Duodenal mucosa (tissue), 2 donors: Measurements from ENCODE around the gene ZNF813.
"Not testable (repeated sequence)": the region's sequence is repeated elsewhere in the genome, so short reads cannot be mapped to it uniquely, and the experiment has no call there.

ENCODE experiments used
- H3K27ac ChIP-seq: one replicate; pipeline ENCODE4 v1.7.0; 2013; ENCODE audit warnings: low read depth, low read length
- H3K27me3 ChIP-seq, 2 donors: one replicate each; pipeline ENCODE4 v1.7.0; 2013; ENCODE audit warnings: low read length in 2 of 2, control low read depth in 1 of 2; ENCODE audit not compliant: insufficient read depth in 2 of 2, control insufficient read depth in 1 of 2
- H3K36me3 ChIP-seq, 2 donors: one replicate each; pipeline ENCODE4 v1.7.0; 2013; ENCODE audit warnings: low read length in 2 of 2, control low read depth in 1 of 2; ENCODE audit not compliant: insufficient read depth in 2 of 2, control insufficient read depth in 1 of 2
- H3K4me1 ChIP-seq, 2 donors: one replicate each; pipeline ENCODE4 v1.7.0; 2013; ENCODE audit warnings: low read length in 2 of 2, control low read depth in 1 of 2; ENCODE audit not compliant: insufficient read depth in 2 of 2, control insufficient read depth in 1 of 2
- H3K4me3 ChIP-seq, 2 donors: one replicate each; pipeline ENCODE4 v1.7.0; 2013; ENCODE audit warnings: low read length in 2 of 2, low read depth in 1 of 2
- H3K9ac ChIP-seq, 2 donors: one replicate each; pipeline ENCODE4 v1.7.0; 2013; ENCODE audit warnings: low read length in 2 of 2, low read depth in 1 of 2
- H3K9me3 ChIP-seq, 2 donors: one replicate each; pipeline ENCODE4 v1.7.0; 2013; ENCODE audit warnings: low read length in 2 of 2, control low read depth in 1 of 2; ENCODE audit not compliant: control insufficient read depth in 1 of 2

The ZNF813 gene

DNA sequence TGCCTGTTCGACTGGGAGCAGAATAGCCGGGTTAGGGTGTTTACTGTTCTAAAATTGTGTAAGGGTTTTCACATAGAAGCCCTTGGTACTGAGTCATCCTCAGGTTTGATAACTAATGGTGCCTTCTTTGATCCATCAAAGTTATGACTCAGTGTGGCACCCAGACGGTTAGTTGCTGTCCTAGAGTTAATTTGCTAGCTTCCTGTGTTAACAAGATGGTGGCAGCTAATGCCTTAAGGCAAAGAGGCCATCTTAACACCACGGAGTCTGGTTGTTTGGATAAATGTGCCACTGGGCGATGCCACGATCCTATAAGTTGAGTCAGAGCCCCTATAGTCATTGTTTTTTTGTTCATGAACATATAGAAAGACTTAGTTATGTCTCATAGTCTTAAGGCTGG, 7.9 kb downstream of the ZNF813 start:
- H3K4me1 ChIP-seq, H3K27ac ChIP-seq, H3K9ac ChIP-seq, H3K27me3 ChIP-seq, H3K4me3 ChIP-seq: not testable (repeated sequence)
- Histone ChIP-seq H3K9me3 (peaks cover 35 to 45% of the 10 kb centered on the region in 2 donors), H3K36me3 (peaks cover 15 to 32% of the 10 kb centered on the region in 2 donors)

GRCh38 chr19:53483751-53484150, 16.2 kb downstream of the ZNF813 start:
- not testable (repeated sequence) for H3K4me3 ChIP-seq, H3K27ac ChIP-seq, H3K9ac ChIP-seq, H3K4me1 ChIP-seq, H3K27me3 ChIP-seq
- Histone ChIP-seq H3K36me3 (peaks cover 20 to 40% of the 10 kb centered on the region in 2 donors), H3K9me3 (peaks cover 50 to 58% of the 10 kb centered on the region in 2 donors)

DNA sequence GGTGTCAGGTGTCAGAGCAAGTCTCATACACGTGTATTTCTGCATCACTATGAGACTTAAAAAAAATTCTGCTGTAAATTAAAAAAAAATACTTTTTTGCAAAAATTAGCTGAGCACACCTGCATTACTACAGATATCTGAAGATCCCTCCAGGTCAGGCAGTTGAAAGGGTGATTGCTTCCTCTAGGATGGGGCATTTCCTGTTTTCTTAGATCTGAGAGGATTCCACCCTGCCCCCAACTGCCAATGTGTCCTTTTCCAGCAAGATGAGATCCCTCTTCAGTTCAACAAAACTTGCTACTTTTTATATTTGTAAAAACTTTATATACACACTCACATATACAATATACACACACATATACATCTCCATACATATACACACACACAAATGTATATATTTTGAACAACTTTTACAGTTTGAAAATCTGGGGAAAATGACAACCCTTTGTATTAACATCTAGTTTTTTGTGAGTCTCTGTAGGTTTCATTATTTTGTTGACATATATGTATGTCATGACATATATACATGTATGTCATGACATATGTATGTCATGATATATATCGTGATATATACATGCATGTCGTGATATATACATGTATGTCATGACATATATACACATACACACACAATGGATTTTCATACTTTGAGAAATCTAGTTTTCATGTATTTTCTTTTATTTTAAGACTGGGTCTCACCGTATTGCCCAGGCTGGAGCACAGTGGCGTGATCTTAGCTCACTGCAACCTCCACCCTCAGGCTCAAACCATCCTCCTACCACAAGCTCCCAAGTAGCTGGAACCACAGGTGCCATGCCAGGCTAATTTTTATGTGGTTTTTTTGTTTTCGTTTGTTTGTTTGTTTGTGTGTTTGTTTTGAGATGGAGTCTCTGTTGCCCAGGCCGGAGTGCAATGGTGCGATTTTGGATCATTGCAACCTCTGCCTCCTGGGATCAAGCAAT, 17.8 kb downstream of the ZNF813 start:
- H3K36me3 ChIP-seq, result peaks cover 23 to 46% of the 10 kb centered on the region in 2 donors
- no peak overlapping the region for H3K4me3 ChIP-seq
- H3K9me3 ChIP-seq, result peaks cover 48 to 62% of the 10 kb centered on the region in 2 donors

GRCh38 chr19:53492153-53492552, 24.6 kb downstream of the ZNF813 start:
- H3K27me3 ChIP-seq, result no peaks in the 10 kb centered on the region
- no peak overlapping the region for H3K27ac ChIP-seq
- no peak overlapping the region for H3K9ac ChIP-seq
- H3K36me3 ChIP-seq, result peaks cover 19 to 42% of the 10 kb centered on the region in 2 donors
- H3K9me3 ChIP-seq, result peaks cover 70 to 72% of the 10 kb centered on the region in 2 donors
- no peaks in the 10 kb centered on the region for H3K4me1 ChIP-seq
- H3K4me3 ChIP-seq, result no peak overlapping the region

More for the DNA sequence above, 17.8 kb downstream of the ZNF813 start:
- H3K27ac ChIP-seq, result no peak overlapping the region
- no peaks in the 10 kb centered on the region for H3K4me1 ChIP-seq
- no peak overlapping the region for H3K9ac ChIP-seq
- no peaks in the 10 kb centered on the region for H3K27me3 ChIP-seq

DNA sequence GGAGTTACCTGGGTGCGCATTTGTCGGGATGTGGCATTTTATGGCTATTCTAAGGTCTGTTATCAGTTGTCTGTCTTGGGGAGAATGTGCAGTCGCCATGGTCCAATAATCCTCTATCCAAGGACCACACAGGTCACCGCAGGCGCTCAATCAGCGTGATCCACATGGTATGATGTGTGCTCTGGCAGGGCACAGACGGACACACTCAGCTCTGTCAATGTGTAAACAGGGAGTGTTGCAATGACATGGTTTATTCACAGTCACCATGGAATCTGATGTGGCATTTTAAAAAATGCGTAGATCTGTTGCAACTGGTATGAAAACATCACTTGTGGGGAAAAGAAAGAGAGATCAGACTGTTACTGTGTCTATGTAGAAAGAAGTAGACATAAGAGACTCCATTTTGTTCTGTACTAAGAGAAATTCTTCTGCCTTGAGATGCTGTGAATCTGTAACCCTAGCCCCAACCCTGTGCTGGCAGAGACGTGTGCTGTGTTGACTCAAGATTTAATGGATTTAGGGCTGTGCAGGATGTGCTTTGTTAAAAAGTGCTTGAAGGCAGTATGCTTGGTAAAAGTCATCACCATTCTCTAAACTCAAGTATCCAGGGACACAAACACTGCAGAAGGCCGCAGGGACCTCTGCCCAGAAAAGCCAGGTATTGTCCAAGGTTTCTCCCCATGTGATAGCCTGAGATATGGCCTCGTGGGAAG, 29.9 kb downstream of the ZNF813 start:
- not testable (repeated sequence) for H3K27me3 ChIP-seq, H3K27ac ChIP-seq, H3K4me1 ChIP-seq, H3K9ac ChIP-seq, H3K36me3 ChIP-seq, H3K4me3 ChIP-seq
- peaks cover 24 to 33% of the 10 kb centered on the region in 2 donors for H3K9me3 ChIP-seq

DNA sequence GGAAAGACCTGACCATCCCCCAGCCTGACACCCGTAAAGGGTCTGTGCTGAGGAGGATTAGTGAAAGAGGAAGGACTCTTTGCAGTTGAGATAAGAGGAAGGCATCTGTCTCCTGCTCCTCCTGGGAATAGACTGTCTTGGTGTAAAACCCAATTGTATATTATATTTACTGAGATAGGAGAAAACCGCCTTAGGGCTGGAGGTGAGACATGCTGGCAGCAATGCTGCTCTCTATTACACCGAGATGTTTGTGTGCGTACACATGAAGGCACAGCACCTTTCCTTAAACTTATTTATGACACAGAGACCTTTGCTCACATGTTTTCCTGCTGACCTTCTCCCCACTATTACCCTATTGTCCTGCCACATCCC, 30.5 kb downstream of the ZNF813 start:
- H3K4me3 ChIP-seq, H3K27ac ChIP-seq: not testable (repeated sequence)

GRCh38 chr19:53503151-53503550, 35.6 kb downstream of the ZNF813 start:
- not testable (repeated sequence) for H3K27me3 ChIP-seq, H3K27ac ChIP-seq, H3K9ac ChIP-seq, H3K9me3 ChIP-seq, H3K4me1 ChIP-seq, H3K4me3 ChIP-seq, H3K36me3 ChIP-seq

More for the DNA sequence above, 30.5 kb downstream of the ZNF813 start:
- not testable (repeated sequence) for H3K4me1 ChIP-seq, H3K9ac ChIP-seq, H3K36me3 ChIP-seq, H3K27me3 ChIP-seq
- H3K9me3 ChIP-seq, result peaks cover 19 to 27% of the 10 kb centered on the region in 2 donors

- H3K4me1 ChIP-seq, H3K27me3 ChIP-seq, H3K36me3 ChIP-seq, H3K9me3 ChIP-seq, H3K4me3 ChIP-seq, H3K27ac ChIP-seq, H3K9ac ChIP-seq: not testable (repeated sequence)
Measured at GRCh38 chr19:53503671-53504364, 36.3 kb downstream of the ZNF813 start.

- H3K27ac ChIP-seq, H3K9ac ChIP-seq, H3K27me3 ChIP-seq, H3K36me3 ChIP-seq, H3K4me3 ChIP-seq, H3K9me3 ChIP-seq, H3K4me1 ChIP-seq: not testable (repeated sequence)
Measured at GRCh38 chr19:53504365-53504703, 36.8 kb downstream of the ZNF813 start.

DNA sequence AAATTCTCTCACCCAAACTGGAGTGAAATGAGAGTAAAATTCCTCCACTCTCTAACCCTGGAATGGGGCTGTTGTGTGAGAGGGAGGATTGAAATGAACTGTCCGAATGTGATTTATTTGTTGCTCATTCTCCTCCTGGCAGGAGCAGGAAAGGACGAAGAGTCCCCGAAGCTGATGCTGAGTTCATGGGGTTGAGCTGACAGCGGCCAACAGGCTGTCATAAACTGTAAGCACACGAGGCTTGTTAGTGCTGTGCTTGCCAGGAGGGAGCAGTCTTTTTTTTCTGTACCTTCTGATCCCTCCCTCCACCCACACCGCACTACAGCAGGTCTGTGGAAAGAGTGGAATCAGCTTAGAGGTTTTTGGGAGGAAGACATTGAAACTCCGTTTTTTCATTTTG, 37.4 kb downstream of the ZNF813 start:
- no peaks in the 10 kb centered on the region for H3K27me3 ChIP-seq
- H3K4me3 ChIP-seq, result no peak overlapping the region
- H3K27ac ChIP-seq, result no peak overlapping the region
- peaks cover 0 to 5% of the 10 kb centered on the region in 2 donors for H3K9me3 ChIP-seq
- no peak overlapping the region for H3K9ac ChIP-seq
- H3K4me1 ChIP-seq, result no peaks in the 10 kb centered on the region
- no peaks in the 10 kb centered on the region for H3K36me3 ChIP-seq
